Neural cell (in vitro differentiated cells): ENCODE results near the gene DNMBP.

ENCODE experiments used
- CTCF ChIP-seq: fragments of 450-650 bp; IDR thresholded peaks from 2 replicates; pipeline ENCODE4 v1.5.1; 2014; ENCODE audit warnings: antibody characterized with exemption, mild to moderate bottlenecking, moderate library complexity; ENCODE audit not compliant: poor library complexity, severe bottlenecking
- EP300 ChIP-seq: fragments of 450-650 bp; conservative IDR thresholded peaks from 2 replicates; pipeline ENCODE4 v1.6.1; 2014; ENCODE audit warnings: antibody characterized with exemption, mild to moderate bottlenecking, moderate library complexity; ENCODE audit not compliant: poor library complexity, severe bottlenecking
- EZH2 ChIP-seq: fragments of 200-600, 300-800 bp; shearing (Covaris generic), sonication (generic); IDR thresholded peaks from 2 replicates; pipeline ENCODE4 v1.6.1; 2014; ENCODE audit warnings: antibody characterized with exemption, low read length, borderline replicate concordance, mild to moderate bottlenecking; ENCODE audit not compliant: insufficient read depth, poor library complexity, severe bottlenecking
- POLR2AphosphoS5 ChIP-seq: IDR thresholded peaks from 2 replicates; pipeline ENCODE4 v1.6.1; 2012
- RAD21 ChIP-seq: fragments of 450-650 bp; conservative IDR thresholded peaks from 2 replicates; pipeline ENCODE4 v1.6.1; 2014; ENCODE audit warnings: antibody characterized with exemption, mild to moderate bottlenecking, moderate library complexity
- REST ChIP-seq: IDR thresholded peaks from 2 replicates; pipeline ENCODE4 v1.6.1; 2012; ENCODE audit warnings: borderline replicate concordance

DNA sequence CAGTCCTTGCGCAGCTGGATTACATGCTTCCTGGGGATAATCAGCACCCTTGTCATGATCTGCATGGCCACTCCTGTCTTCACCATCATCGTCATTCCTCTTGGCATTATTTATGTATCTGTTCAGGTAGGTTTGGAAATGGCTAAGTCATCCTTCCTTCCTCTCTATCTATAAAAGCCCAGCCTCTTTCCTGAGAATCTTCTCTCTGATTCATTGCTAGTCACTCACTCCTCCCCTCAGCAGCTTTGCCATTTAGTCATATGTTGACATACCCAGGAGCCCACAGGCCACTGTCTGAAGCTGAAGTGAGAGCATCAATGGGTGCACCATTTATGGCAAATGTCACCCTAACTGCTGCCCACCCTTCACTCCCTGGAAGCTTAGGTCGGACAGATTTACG is 175.3 kb downstream of the DNMBP start:
- no peak for TF ChIP-seq CTCF
- no peak for TF ChIP-seq POLR2AphosphoS5
- TF ChIP-seq EZH2, result no peak
- no peak for TF ChIP-seq RAD21
- TF ChIP-seq EP300, result no peak
- TF ChIP-seq REST, result no peak
